Esophagus muscularis mucosa (tissue), 3 donors: ENCODE results near the gene RNF224.

Experiments used
- POLR2AphosphoS5 ChIP-seq, 2 donors: sonication (generic); formaldehyde crosslinking; IDR thresholded peaks; one replicate each; pipeline ENCODE4 v1.6.1; 2017; ENCODE audit warnings: antibody characterized with exemption in 2 of 2
- TF ChIP-seq, protein P1 (sequence below), 3 experiments: fragments of 200-600 bp in 2 of 3; fragments of 450-650 bp in 1 of 3; sonication (generic) in 2 of 3; IDR thresholded peaks; one replicate each; pipeline ENCODE4 v1.5.1; 2017 to 2019; ENCODE audit warnings: antibody characterized with exemption in 3 of 3, mild to moderate bottlenecking in 2 of 3, moderate library complexity in 1 of 3

DNA sequence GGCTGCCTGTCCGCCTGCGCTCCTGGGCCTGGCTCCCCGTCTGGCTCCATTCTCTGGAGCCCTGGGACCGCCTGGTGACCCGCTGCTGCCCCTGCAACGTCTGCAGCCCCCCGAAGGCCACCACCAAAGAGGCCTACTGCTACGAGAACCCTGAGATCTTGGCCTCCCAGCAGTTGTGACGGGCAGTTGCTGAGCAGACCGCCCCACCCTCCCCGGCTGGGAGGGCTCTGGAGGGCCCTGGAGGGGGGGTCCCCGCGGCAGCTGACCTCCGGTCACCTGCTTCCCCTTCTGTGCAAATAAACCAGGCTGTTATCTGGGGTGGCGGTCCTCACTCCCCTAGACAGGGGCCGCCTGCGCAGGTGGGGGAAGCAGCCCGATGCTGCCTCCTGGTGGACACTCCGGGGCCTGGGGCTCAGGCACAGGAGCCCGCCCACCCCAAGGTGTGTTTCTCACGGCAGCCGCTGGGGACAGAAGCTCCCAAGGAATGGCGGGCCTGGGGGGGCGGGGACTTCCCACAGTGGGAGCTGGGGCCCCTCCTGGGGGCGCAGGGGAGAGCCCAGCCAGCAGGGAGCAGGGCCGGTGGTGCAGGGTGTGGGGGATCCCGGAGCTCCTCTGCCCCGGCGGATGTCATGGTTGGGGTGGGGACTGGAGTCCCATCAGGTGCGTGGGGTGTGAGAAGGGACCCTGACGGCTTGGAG is 9.1 kb downstream of the RNF224 start:
- peak; percentile 23 to 67 for TF ChIP-seq POLR2AphosphoS5 (IDR thresholded peaks at IDR 0.05)
- TF ChIP-seq, protein P1, sequence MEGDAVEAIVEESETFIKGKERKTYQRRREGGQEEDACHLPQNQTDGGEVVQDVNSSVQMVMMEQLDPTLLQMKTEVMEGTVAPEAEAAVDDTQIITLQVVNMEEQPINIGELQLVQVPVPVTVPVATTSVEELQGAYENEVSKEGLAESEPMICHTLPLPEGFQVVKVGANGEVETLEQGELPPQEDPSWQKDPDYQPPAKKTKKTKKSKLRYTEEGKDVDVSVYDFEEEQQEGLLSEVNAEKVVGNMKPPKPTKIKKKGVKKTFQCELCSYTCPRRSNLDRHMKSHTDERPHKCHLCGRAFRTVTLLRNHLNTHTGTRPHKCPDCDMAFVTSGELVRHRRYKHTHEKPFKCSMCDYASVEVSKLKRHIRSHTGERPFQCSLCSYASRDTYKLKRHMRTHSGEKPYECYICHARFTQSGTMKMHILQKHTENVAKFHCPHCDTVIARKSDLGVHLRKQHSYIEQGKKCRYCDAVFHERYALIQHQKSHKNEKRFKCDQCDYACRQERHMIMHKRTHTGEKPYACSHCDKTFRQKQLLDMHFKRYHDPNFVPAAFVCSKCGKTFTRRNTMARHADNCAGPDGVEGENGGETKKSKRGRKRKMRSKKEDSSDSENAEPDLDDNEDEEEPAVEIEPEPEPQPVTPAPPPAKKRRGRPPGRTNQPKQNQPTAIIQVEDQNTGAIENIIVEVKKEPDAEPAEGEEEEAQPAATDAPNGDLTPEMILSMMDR (IDR thresholded peaks at IDR 0.05) = peak in 2 of 3 experiments; percentile 97 to 99
